Activated CD4-positive, alpha-beta T cell treated with anti-CD3 and anti-CD28 coated beads for 36 hours (primary cell): ENCODE data around the gene TMC6. TPM values are rescaled to one million over a fixed set of nuclear protein-coding genes. Genes with fewer than 3 reads are reported as not detected.
A peak's percentile ranks its signal among the peaks of the same experiment; 100 is the strongest.

Experiments used
- ATAC-seq: fragments of 200-7000 bp; cut with Tn5 transposase; one replicate; pipeline ENCODE4 v1.10.0; 2021; ENCODE audit warnings: mild to moderate bottlenecking, moderate library complexity
- CTCF ChIA-PET: fragments of 350-600 bp; sonication (Branson Sonifier 250); formaldehyde crosslinking; loops from one replicate; lab custom pipeline; 2021; ENCODE audit warnings: antibody characterized with exemption; lab: Charles Lee
- POLR2A ChIA-PET: fragments of 350-600 bp; sonication (Branson Sonifier 250); formaldehyde crosslinking; loops from one replicate; lab custom pipeline; 2021; ENCODE audit warnings: antibody characterized with exemption, inconsistent platforms; lab: Charles Lee
- DNase-seq: peaks from one replicate; pipeline ENCODE4 v3.0.0-alpha.2; 2020
- H3K27ac Mint-ChIP-seq: one replicate; pipeline ENCODE4 v1.8.0; 2021; ENCODE audit warnings: mixed read lengths
- H3K27me3 Mint-ChIP-seq: one replicate; pipeline ENCODE4 v1.8.0; 2021; ENCODE audit warnings: mixed read lengths
- H3K36me3 Mint-ChIP-seq: one replicate; pipeline ENCODE4 v1.8.0; 2021; ENCODE audit warnings: low read depth, mixed read lengths
- H3K4me1 Mint-ChIP-seq: one replicate; pipeline ENCODE4 v1.8.0; 2021; ENCODE audit warnings: mixed read lengths
- H3K4me3 Mint-ChIP-seq: one replicate; pipeline ENCODE4 v1.8.0; 2021; ENCODE audit warnings: mild to moderate bottlenecking, moderate library complexity, mixed read lengths
- H3K9me3 Mint-ChIP-seq: one replicate; pipeline ENCODE4 v1.8.0; 2021; ENCODE audit warnings: low read depth, mixed read lengths
- intact Hi-C, 2 experiments: fragments of 100-400 bp; cut with DNase I in 1 of 2; cut with micrococcal nuclease in 1 of 2; formaldehyde crosslinking; loops; one replicate each; pipeline versions ENCODE4 v1.14.2 to v1.15.1; 2022 to 2024; cut with DNase I, micrococcal nuclease
- total RNA-seq, 2 experiments: library from RNA; stranded (reverse); gene quantifications; one replicate each; pipeline ENCODE4 v1.2.3, GENCODE V29; 2021

Gene TMC6
- total RNA-seq, 2 experiments from 2014 or later, result 138 to 145 TPM

DNA sequence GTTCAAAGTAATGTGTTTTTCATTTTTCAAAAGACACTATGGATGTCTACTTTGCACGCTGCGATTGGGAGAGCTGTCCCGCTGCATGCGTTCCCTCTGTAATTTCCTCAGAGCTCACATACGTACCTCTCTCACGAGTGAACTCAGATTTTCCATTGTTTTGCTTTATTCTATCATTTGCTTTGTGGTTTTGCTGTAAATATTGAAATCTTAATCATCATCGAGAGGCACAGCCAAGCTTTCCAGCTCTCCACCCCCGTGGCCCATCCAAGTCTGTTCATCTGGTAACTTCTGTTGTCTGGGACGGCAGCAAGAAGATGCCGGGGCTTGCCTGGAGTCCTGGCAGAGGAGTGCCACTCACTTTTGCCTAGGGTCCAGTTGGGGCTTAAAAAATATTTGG is 21.1 kb downstream of the TMC6 start:
- ATAC-seq, result peak; percentile 65
- no peak overlapping the region for H3K4me3 Mint-ChIP-seq
- H3K27me3 Mint-ChIP-seq, result no peaks in the 10 kb centered on the region
- intact Hi-C loops, result no loop called here
- DNase-seq, result peak; percentile 53
- CTCF ChIA-PET, result interaction anchor here (0.7 to 0.8 kb wide), 2 partner anchors 22 to 30 kb away, joined by 3 read pairs; no protein-coding TSS in a partner anchor
- H3K27ac Mint-ChIP-seq, result peak overlapping the region; percentile 73
- no peaks in the 10 kb centered on the region for H3K9me3 Mint-ChIP-seq
- H3K36me3 Mint-ChIP-seq, result peaks cover 25% of the 10 kb centered on the region
- H3K4me1 Mint-ChIP-seq, result peaks cover 16% of the 10 kb centered on the region
- POLR2A ChIA-PET, result no interaction called here

DNA sequence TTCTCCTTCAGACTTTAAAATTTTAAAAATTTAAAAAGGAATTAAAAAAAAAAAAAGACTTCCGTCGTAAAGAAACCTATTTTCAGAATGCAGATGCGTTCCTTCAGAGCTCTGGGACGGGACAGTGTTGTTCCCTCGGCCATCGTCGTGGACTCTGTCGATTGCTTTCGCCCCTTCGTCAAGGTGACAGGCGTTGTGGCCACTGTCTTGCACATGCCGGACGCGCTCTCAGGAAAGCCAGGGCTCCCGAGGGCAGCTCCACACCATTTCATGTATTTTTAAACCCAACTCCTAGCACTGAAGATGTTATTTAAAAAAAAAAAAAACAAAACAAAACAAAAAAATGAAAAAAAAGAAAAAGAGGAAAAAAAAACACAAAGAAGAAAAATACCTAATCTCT is 22.3 kb downstream of the TMC6 start:
- ATAC-seq (no peak), DNase-seq (no peak)
- Mint-ChIP-seq H3K4me3 (no peak overlapping the region), H3K27ac (no peak overlapping the region), H3K9me3 (no peaks in the 10 kb centered on the region), H3K36me3 (peaks cover 24% of the 10 kb centered on the region), H3K4me1 (peaks cover 14% of the 10 kb centered on the region), H3K27me3 (no peaks in the 10 kb centered on the region)
- intact Hi-C loops, result no loop called here
- ChIA-PET POLR2A (no interaction called here), CTCF (interaction anchor here (1.0 kb wide), 1 partner anchor 15 kb away, joined by 4 read pairs; no protein-coding TSS in a partner anchor)

- DNase-seq (no peak), ATAC-seq (no peak)
- Mint-ChIP-seq H3K27me3 (no peaks in the 10 kb centered on the region), H3K4me1 (peaks cover 14% of the 10 kb centered on the region), H3K9me3 (no peaks in the 10 kb centered on the region), H3K27ac (no peak overlapping the region), H3K36me3 (peaks cover 22% of the 10 kb centered on the region), H3K4me3 (no peak overlapping the region)
- POLR2A ChIA-PET, result no interaction called here
- CTCF ChIA-PET, result no interaction called here
- intact Hi-C loops, result no loop called here
Observed at GRCh38 chr17:78105551-78105950, 23.0 kb downstream of the TMC6 start.

GRCh38 chr17:78105101-78105500 is 23.5 kb downstream of the TMC6 start:
- no peak overlapping the region for H3K4me3 Mint-ChIP-seq
- no peaks in the 10 kb centered on the region for H3K9me3 Mint-ChIP-seq
- no peaks in the 10 kb centered on the region for H3K27me3 Mint-ChIP-seq
- ATAC-seq, result no peak
- POLR2A ChIA-PET, result no interaction called here
- intact Hi-C loops, result no loop called here
- CTCF ChIA-PET, result no interaction called here
- H3K27ac Mint-ChIP-seq, result no peak overlapping the region
- DNase-seq, result no peak
- H3K4me1 Mint-ChIP-seq, result peaks cover 14% of the 10 kb centered on the region
- H3K36me3 Mint-ChIP-seq, result peaks cover 20% of the 10 kb centered on the region

- DNase-seq (no peak), ATAC-seq (no peak)
- Mint-ChIP-seq H3K27ac (no peak overlapping the region), H3K9me3 (no peaks in the 10 kb centered on the region), H3K27me3 (no peaks in the 10 kb centered on the region), H3K4me3 (no peak overlapping the region), H3K4me1 (peaks cover 14% of the 10 kb centered on the region), H3K36me3 (peaks cover 24% of the 10 kb centered on the region)
- POLR2A ChIA-PET, result no interaction called here
- CTCF ChIA-PET, result interaction anchor here (0.9 kb wide), 1 partner anchor 33 kb away, joined by 3 read pairs; no protein-coding TSS in a partner anchor
- intact Hi-C loops, result no loop called here
Observed at GRCh38 chr17:78104540-78104941, 24.0 kb downstream of the TMC6 start.

- intact Hi-C loops, result no loop called here
- ATAC-seq (no peak), DNase-seq (no peak)
- Mint-ChIP-seq H3K4me3 (no peak overlapping the region), H3K4me1 (peaks cover 14% of the 10 kb centered on the region), H3K9me3 (no peaks in the 10 kb centered on the region), H3K27me3 (no peaks in the 10 kb centered on the region), H3K36me3 (peaks cover 27% of the 10 kb centered on the region), H3K27ac (no peak overlapping the region)
- ChIA-PET POLR2A (no interaction called here), CTCF (interaction anchor here (1.3 to 1.4 kb wide), 2 partner anchors 18 to 83 kb away, joined by 5 to 6 read pairs; no protein-coding TSS in a partner anchor)
Observed at GRCh38 chr17:78103311-78103710, 25.2 kb downstream of the TMC6 start.

DNA sequence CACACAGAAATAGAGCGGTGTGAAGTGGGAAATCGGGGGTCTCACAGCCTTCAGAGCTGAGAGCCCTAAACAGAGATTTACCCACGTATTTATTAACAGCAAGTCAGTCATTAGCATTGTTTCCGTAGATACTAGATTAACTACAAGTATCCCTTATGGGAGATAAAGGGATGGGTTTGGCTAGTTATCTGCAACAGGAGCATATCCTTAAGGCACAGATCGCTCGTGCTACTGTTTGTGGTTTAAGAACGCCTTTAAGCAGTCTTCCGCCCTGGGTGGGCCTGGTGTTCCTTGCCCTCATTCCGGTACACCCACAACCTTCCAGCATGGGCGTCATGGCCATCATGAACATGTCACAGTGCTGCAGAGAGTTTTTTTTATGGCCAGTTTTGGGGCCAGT is 27.0 kb downstream of the TMC6 start:
- Mint-ChIP-seq H3K4me1 (no peaks in the 10 kb centered on the region), H3K27me3 (no peaks in the 10 kb centered on the region), H3K9me3 (no peaks in the 10 kb centered on the region), H3K36me3 (peaks cover 32% of the 10 kb centered on the region), H3K4me3 (no peak overlapping the region), H3K27ac (peak overlapping the region; percentile 62)
- no peak for ATAC-seq
- CTCF ChIA-PET, result no interaction called here
- intact Hi-C loops, result no loop called here
- DNase-seq, result no peak
- POLR2A ChIA-PET, result no interaction called here

- no peak overlapping the region for H3K4me3 Mint-ChIP-seq
- POLR2A ChIA-PET, result no interaction called here
- intact Hi-C loops, result no loop called here
- CTCF ChIA-PET, result interaction anchor here (1.4 kb wide), 1 partner anchor 75 kb away, joined by 3 read pairs; no protein-coding TSS in a partner anchor
- no peaks in the 10 kb centered on the region for H3K27me3 Mint-ChIP-seq
- no peak overlapping the region for H3K27ac Mint-ChIP-seq
- ATAC-seq (no peak), DNase-seq (no peak)
- H3K9me3 Mint-ChIP-seq, result no peaks in the 10 kb centered on the region
- no peaks in the 10 kb centered on the region for H3K4me1 Mint-ChIP-seq
- peaks cover 32% of the 10 kb centered on the region for H3K36me3 Mint-ChIP-seq
Observed at GRCh38 chr17:78101112-78101511, 27.4 kb downstream of the TMC6 start.

- Mint-ChIP-seq H3K36me3 (peaks cover 49% of the 10 kb centered on the region), H3K27me3 (no peaks in the 10 kb centered on the region), H3K9me3 (no peaks in the 10 kb centered on the region), H3K27ac (no peak overlapping the region), H3K4me3 (no peak overlapping the region), H3K4me1 (peaks cover 4% of the 10 kb centered on the region)
- intact Hi-C loops, result no loop called here
- CTCF ChIA-PET, result interaction anchor here (0.6 to 2.2 kb wide), 2 partner anchors 11 to 327 kb away, joined by 3 to 12 read pairs; no protein-coding TSS in a partner anchor
- POLR2A ChIA-PET, result no interaction called here
- ATAC-seq (no peak), DNase-seq (no peak)
Observed at GRCh38 chr17:78096093-78096492, 32.5 kb downstream of the TMC6 start.

DNA sequence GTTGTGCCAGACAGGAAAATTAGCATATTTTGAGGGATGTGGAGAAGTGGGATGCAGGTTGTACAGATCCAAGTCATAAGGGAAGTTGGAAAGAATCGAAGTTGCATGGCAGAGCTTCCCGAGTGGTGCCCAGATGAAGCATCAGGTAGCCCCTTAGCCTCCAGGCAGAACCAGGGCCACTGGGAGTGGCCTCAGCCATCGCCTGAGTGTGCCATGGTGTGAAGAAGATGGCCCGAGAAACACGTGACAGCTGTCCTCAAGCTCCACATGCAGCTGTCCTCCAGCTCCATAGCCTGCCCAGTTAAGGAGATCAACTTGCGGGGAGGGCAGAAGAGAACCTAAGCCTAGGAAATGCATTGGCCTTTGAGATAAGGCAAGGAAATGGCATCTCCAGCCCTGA is 33.5 kb downstream of the TMC6 start:
- no peaks in the 10 kb centered on the region for H3K27me3 Mint-ChIP-seq
- no peak for DNase-seq
- H3K36me3 Mint-ChIP-seq, result peaks cover 47% of the 10 kb centered on the region
- H3K9me3 Mint-ChIP-seq, result no peaks in the 10 kb centered on the region
- intact Hi-C loops, result no loop called here
- H3K4me1 Mint-ChIP-seq, result peaks cover 4% of the 10 kb centered on the region
- ChIA-PET POLR2A (no interaction called here), CTCF (interaction anchor here (0.7 to 1.5 kb wide), 2 partner anchors 10 to 666 kb away, joined by 3 to 10 read pairs; no protein-coding TSS in a partner anchor)
- H3K27ac Mint-ChIP-seq, result no peak overlapping the region
- no peak for ATAC-seq
- no peak overlapping the region for H3K4me3 Mint-ChIP-seq

- DNase-seq (no peak), ATAC-seq (no peak)
- intact Hi-C loops, result no loop called here
- ChIA-PET CTCF (interaction anchor here (1.0 to 1.5 kb wide), 4 partner anchors 8 to 43 kb away, joined by 3 to 5 read pairs (median 3); no protein-coding TSS in a partner anchor), POLR2A (no interaction called here)
- Mint-ChIP-seq H3K27me3 (no peaks in the 10 kb centered on the region), H3K36me3 (peaks cover 28% of the 10 kb centered on the region), H3K9me3 (no peaks in the 10 kb centered on the region), H3K27ac (no peak overlapping the region), H3K4me1 (peaks cover 8% of the 10 kb centered on the region), H3K4me3 (no peak overlapping the region)
Observed at GRCh38 chr17:78092794-78093324, 35.7 kb downstream of the TMC6 start.
